Caco-2 (cell line): ENCODE data around the gene RABGAP1L. TPM values are rescaled to one million over a fixed set of nuclear protein-coding genes. Genes with fewer than 3 reads are reported as not detected.

ENCODE experiments used
- BruUV-seq: library from RNA; stranded (reverse); fragments of 400-500 nt; replicated peaks from 2 replicates; lab custom pipeline; 2021; lab: Mats Ljungman, UMichigan
- CTCF ChIA-PET: fragments of 300-600 bp; sonication (Branson Sonifier 250); formaldehyde crosslinking; loops from one replicate; lab custom pipeline; 2022; ENCODE audit warnings: antibody characterized with exemption; lab: Charles Lee
- POLR2A ChIA-PET: fragments of 300-600 bp; sonication (Branson Sonifier 250); formaldehyde crosslinking; loops from one replicate; lab custom pipeline; 2022; ENCODE audit warnings: antibody characterized with exemption; lab: Charles Lee
- DNase-seq, 2 experiments: peaks; one replicate each; pipeline versions ENCODE4 v3.0.0 to v3.0.0-alpha.2; 2020 to 2022
- H3K27me3 ChIP-seq: replicated peaks from 2 replicates; pipeline ENCODE4 v1.6.0; 2011; ENCODE audit warnings: low read length; ENCODE audit not compliant: control insufficient read depth, insufficient read depth
- H3K36me3 ChIP-seq: 2 replicates; pipeline ENCODE4 v1.5.1; 2011; ENCODE audit warnings: low read length; ENCODE audit not compliant: control insufficient read depth, insufficient read depth
- H3K4me1 ChIP-seq: fragments of 250-450 bp; sonication (Bioruptor Pico); 2 replicates; pipeline ENCODE4 v1.5.1; 2020; ENCODE audit warnings: mild to moderate bottlenecking
- H3K4me3 ChIP-seq: 2 replicates; pipeline ENCODE4 v1.5.1; 2011; ENCODE audit warnings: low read depth, mild to moderate bottlenecking, control low read depth, low read length
- H3K9me3 ChIP-seq: fragments of 250-450 bp; sonication (Bioruptor Pico); 2 replicates; pipeline ENCODE4 v1.5.1; 2020; ENCODE audit warnings: mild to moderate bottlenecking, moderate library complexity
- H3K27ac Mint-ChIP-seq: one replicate; pipeline ENCODE4 v1.8.0; 2022; ENCODE audit warnings: mixed read lengths; ENCODE audit not compliant: unreplicated experiment
- H3K27me3 Mint-ChIP-seq: one replicate; pipeline ENCODE4 v1.8.0; 2022; ENCODE audit warnings: mixed read lengths; ENCODE audit not compliant: insufficient read depth, unreplicated experiment
- H3K36me3 Mint-ChIP-seq: one replicate; pipeline ENCODE4 v1.8.0; 2022; ENCODE audit warnings: mild to moderate bottlenecking, mixed read lengths; ENCODE audit not compliant: insufficient read depth, unreplicated experiment
- H3K4me1 Mint-ChIP-seq: one replicate; pipeline ENCODE4 v1.8.0; 2022; ENCODE audit warnings: low read depth, mixed read lengths; ENCODE audit not compliant: unreplicated experiment
- H3K4me3 Mint-ChIP-seq: one replicate; pipeline ENCODE4 v1.8.0; 2022; ENCODE audit warnings: mild to moderate bottlenecking, moderate library complexity, mixed read lengths; ENCODE audit not compliant: unreplicated experiment
- H3K9me3 Mint-ChIP-seq: one replicate; pipeline ENCODE4 v1.8.0; 2022; ENCODE audit warnings: mixed read lengths; ENCODE audit not compliant: unreplicated experiment
- intact Hi-C: fragments of 100-400 bp; cut with micrococcal nuclease; formaldehyde crosslinking; loops from one replicate; pipeline ENCODE4 v1.10.0; 2022; ENCODE audit not compliant: unreplicated experiment
- total RNA-seq: library from RNA; stranded (reverse); gene quantifications from 2 replicates; pipeline ENCODE4 v1.2.3, GENCODE V29; 2022
- TF ChIP-seq, protein P1 (sequence below), 2 experiments: fragments of 200-600 bp in 1 of 2; IDR thresholded peaks; 1 replicate in 1 of 2; 2 replicates in 1 of 2; pipeline versions ENCODE4 v1.5.1 to v1.8.0; 2011 to 2022; ENCODE audit warnings: antibody characterized with exemption in 1 of 2, control low read depth in 1 of 2, inconsistent platforms in 1 of 2, low read depth in 1 of 2, low read length in 1 of 2, mild to moderate bottlenecking in 1 of 2, moderate library complexity in 1 of 2; ENCODE audit not compliant: insufficient read depth in 1 of 2, severe bottlenecking in 1 of 2, unreplicated experiment in 1 of 2

Gene RABGAP1L
- total RNA-seq, 1 experiment from 2014 or later = 20.3 TPM

DNA sequence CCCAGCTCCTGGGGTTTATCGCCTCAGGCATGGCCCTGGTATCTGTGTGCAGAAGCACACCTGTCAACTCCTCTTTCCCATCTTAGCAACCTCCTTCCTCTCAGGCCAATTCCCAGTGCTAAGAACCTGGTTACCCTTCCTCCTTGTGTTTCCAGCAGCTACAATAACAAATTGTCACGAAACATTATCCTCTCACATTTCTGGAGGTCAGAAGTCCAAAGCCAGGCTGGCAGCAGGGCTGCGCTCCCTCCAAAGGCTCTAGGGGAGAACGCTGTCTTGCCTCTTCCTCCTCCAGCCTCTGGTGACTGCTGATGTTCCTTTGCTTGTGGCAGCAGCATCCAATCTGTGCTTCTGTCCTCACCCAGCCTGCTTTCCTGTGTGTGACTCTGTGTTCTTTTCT, 874.6 kb downstream of the RABGAP1L start:
- Mint-ChIP-seq H3K4me1 (peaks cover 15% of the 10 kb centered on the region), H3K9me3 (no peaks in the 10 kb centered on the region), H3K27ac (no peak overlapping the region), H3K4me3 (no peak overlapping the region), H3K36me3 (no peaks in the 10 kb centered on the region), H3K27me3 (no peaks in the 10 kb centered on the region)
- no peak for DNase-seq
- Histone ChIP-seq H3K27me3 (no peaks in the 10 kb centered on the region), H3K4me3 (no peak overlapping the region), H3K4me1 (0 out of 2 replicates have a peak, but pooled peaks cover 6% of the 10 kb centered on the region), H3K9me3 (no peaks in the 10 kb centered on the region), H3K36me3 (no peaks in the 10 kb centered on the region)
- CTCF ChIA-PET = interaction anchor here (0.7 kb wide), 1 partner anchor 116 kb away, joined by 3 read pairs; no protein-coding TSS in a partner anchor
- intact Hi-C loops = no loop called here
- TF ChIP-seq, protein P1, sequence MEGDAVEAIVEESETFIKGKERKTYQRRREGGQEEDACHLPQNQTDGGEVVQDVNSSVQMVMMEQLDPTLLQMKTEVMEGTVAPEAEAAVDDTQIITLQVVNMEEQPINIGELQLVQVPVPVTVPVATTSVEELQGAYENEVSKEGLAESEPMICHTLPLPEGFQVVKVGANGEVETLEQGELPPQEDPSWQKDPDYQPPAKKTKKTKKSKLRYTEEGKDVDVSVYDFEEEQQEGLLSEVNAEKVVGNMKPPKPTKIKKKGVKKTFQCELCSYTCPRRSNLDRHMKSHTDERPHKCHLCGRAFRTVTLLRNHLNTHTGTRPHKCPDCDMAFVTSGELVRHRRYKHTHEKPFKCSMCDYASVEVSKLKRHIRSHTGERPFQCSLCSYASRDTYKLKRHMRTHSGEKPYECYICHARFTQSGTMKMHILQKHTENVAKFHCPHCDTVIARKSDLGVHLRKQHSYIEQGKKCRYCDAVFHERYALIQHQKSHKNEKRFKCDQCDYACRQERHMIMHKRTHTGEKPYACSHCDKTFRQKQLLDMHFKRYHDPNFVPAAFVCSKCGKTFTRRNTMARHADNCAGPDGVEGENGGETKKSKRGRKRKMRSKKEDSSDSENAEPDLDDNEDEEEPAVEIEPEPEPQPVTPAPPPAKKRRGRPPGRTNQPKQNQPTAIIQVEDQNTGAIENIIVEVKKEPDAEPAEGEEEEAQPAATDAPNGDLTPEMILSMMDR (IDR thresholded peaks at IDR 0.05; ENCODE audit: insufficient read depth in 1 of 2, low read depth in 1 of 2, low read length in 1 of 2, severe bottlenecking in 1 of 2, unreplicated experiment in 1 of 2) = no peak
- no TSS peak for BruUV-seq
- POLR2A ChIA-PET = no interaction called here

DNA sequence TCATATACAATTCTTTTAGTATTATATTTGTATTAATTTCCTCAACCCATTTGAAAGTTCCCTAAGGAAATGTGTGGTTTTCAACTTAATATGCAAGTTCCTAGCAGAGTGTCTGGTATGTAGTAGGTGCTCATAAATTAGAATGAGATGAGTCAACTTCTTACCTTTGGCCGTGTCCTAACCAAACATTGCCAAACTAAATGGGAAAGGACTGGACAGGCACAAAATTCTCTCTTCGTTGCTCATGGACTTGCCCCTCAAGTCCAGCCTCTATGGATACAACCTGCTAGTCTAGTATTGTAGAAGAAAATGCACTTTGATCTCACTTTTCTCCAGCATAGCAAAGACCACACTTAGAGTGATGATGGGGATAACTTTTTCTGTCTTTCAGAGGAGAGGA, 875.5 kb downstream of the RABGAP1L start:
- CTCF ChIA-PET = no interaction called here
- intact Hi-C loops = loop anchor here (5.0 kb wide), 1 partner anchor 38 kb away; no protein-coding TSS in a partner anchor
- H3K4me1 Mint-ChIP-seq = peaks cover 9% of the 10 kb centered on the region
- H3K4me1 ChIP-seq = no peaks in the 10 kb centered on the region
- H3K9me3 ChIP-seq = no peaks in the 10 kb centered on the region
- H3K27me3 Mint-ChIP-seq = no peaks in the 10 kb centered on the region
- no peak for DNase-seq
- H3K36me3 ChIP-seq = no peaks in the 10 kb centered on the region
- BruUV-seq = no TSS peak
- no peak overlapping the region for H3K4me3 Mint-ChIP-seq
- POLR2A ChIA-PET = no interaction called here
- no peaks in the 10 kb centered on the region for H3K9me3 Mint-ChIP-seq
- no peaks in the 10 kb centered on the region for H3K27me3 ChIP-seq
- no peak overlapping the region for H3K4me3 ChIP-seq
- TF ChIP-seq, protein P1 (IDR thresholded peaks at IDR 0.05; ENCODE audit: insufficient read depth in 1 of 2, low read depth in 1 of 2, low read length in 1 of 2, severe bottlenecking in 1 of 2, unreplicated experiment in 1 of 2) = no peak
- H3K36me3 Mint-ChIP-seq = no peaks in the 10 kb centered on the region
- H3K27ac Mint-ChIP-seq = no peak overlapping the region

DNA sequence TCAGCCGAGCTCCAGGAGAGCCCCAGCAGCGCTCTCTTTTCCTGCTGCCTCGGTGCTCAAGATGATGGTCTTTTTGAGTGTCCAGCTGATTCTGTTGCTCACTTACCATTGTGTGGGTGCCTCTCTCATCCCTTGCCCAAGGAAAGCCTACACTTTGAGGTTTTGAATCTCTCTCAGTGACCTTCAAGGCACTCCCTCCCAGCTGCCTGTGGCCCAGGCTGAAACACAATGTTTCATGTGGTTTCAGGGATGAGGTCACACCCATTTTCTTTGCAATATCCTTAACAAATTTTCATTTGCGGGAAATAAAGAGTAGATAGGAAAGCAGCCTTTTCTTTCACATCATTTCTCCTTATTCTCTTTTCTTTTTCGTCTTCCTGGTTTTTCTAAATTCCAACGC, 876.5 kb downstream of the RABGAP1L start:
- Mint-ChIP-seq H3K27me3 (no peaks in the 10 kb centered on the region), H3K4me3 (no peak overlapping the region), H3K27ac (no peak overlapping the region), H3K9me3 (no peaks in the 10 kb centered on the region), H3K4me1 (peaks cover 13% of the 10 kb centered on the region), H3K36me3 (no peaks in the 10 kb centered on the region)
- ChIA-PET POLR2A (no interaction called here), CTCF (interaction anchor here (0.7 kb wide), 1 partner anchor 89 kb away, joined by 4 read pairs; no protein-coding TSS in a partner anchor)
- TF ChIP-seq, protein P1 (IDR thresholded peaks at IDR 0.05; ENCODE audit: insufficient read depth in 1 of 2, low read depth in 1 of 2, low read length in 1 of 2, severe bottlenecking in 1 of 2, unreplicated experiment in 1 of 2) = no peak
- Histone ChIP-seq H3K36me3 (no peaks in the 10 kb centered on the region), H3K4me3 (no peak overlapping the region), H3K27me3 (no peaks in the 10 kb centered on the region), H3K4me1 (no peaks in the 10 kb centered on the region), H3K9me3 (no peaks in the 10 kb centered on the region)
- BruUV-seq = no TSS peak
- DNase-seq = no peak
- intact Hi-C loops = loop anchor here (5.0 kb wide), 1 partner anchor 36 kb away; no protein-coding TSS in a partner anchor
